SK-N-MC (cell line): Measurements from ENCODE around the gene MKX.

Experiments used
- EZH2 ChIP-seq: fragments of 200-600 bp; sonication (generic); IDR thresholded peaks from one replicate; pipeline ENCODE4 v1.6.1; 2017; ENCODE audit warnings: antibody characterized with exemption
- FOXP2 ChIP-seq: optimal IDR thresholded peaks from 2 replicates; pipeline ENCODE3; 2011; ENCODE audit warnings: mild to moderate bottlenecking, moderate library complexity; ENCODE audit not compliant: insufficient read depth; ENCODE audit errors: extremely low read length, control extremely low read depth
- POLR2AphosphoS5 ChIP-seq: IDR thresholded peaks from 2 replicates; pipeline ENCODE4 v1.6.1; 2012; ENCODE audit warnings: mild to moderate bottlenecking, low read depth, low read length, borderline replicate concordance

GRCh38 chr10:27723436-27723835, 22.2 kb downstream of the MKX start:
- TF ChIP-seq POLR2AphosphoS5 (no peak), EZH2 (no peak), FOXP2 (no peak)
